HEK293 (cell line): ENCODE measurements around the gene GRIA1.

Experiments
- CTCF ChIA-PET: fragments of 350-600 bp; formaldehyde crosslinking; extraction: SDS; loops from one replicate; lab custom pipeline; 2021; ENCODE audit warnings: antibody characterized with exemption; lab: Yijun Ruan, JAX
- POLR2A ChIA-PET: fragments of 300-600 bp; formaldehyde crosslinking; extraction: SDS; loops from one replicate; lab custom pipeline; 2020; ENCODE audit warnings: antibody characterized with exemption, inconsistent platforms; lab: Yijun Ruan, JAX
- H3K27ac ChIP-seq: fragments of 200-500 bp; sonication (Bioruptor generic); 2 replicates; pipeline ENCODE4 v1.5.1; 2014; ENCODE audit warnings: low read depth, low read length, control low read depth, inconsistent platforms; ENCODE audit errors: extremely low read depth
- H3K36me3 ChIP-seq, 2 experiments: fragments of 200-500 bp in 1 of 2; sonication (Bioruptor generic) in 1 of 2; 1 replicate in 1 of 2; 2 replicates in 1 of 2; pipeline ENCODE4 v1.5.1; 2014 to 2017; ENCODE audit warnings: inconsistent platforms in 2 of 2, low read length in 2 of 2; ENCODE audit not compliant: control insufficient read depth in 2 of 2, insufficient read depth in 1 of 2
- H3K4me1 ChIP-seq: fragments of 200-500 bp; sonication (Bioruptor generic); 2 replicates; pipeline ENCODE4 v1.5.1; 2014; ENCODE audit warnings: mild to moderate bottlenecking, low read length, inconsistent platforms; ENCODE audit not compliant: control insufficient read depth, insufficient read depth
- H3K4me3 ChIP-seq: 2 replicates; pipeline ENCODE4 v1.5.1; 2011; ENCODE audit warnings: low read depth, mild to moderate bottlenecking, control low read depth, low read length, moderate library complexity
- H3K9me3 ChIP-seq: fragments of 200-500 bp; sonication (Bioruptor generic); 2 replicates; pipeline ENCODE4 v1.5.1; 2014; ENCODE audit warnings: low read depth, low read length, inconsistent platforms; ENCODE audit not compliant: control insufficient read depth, insufficient read depth
- BCL11B ChIP-seq: fragments of 450-650 bp; formaldehyde crosslinking; IDR thresholded peaks from 2 replicates; pipeline ENCODE4 v1.5.1; 2016; ENCODE audit warnings: low read depth, missing biosample characterization, missing genetic modification characterization
- FEZF1 ChIP-seq: fragments of 450-650 bp; formaldehyde crosslinking; IDR thresholded peaks from 2 replicates; pipeline ENCODE4 v1.5.1; 2016; ENCODE audit warnings: missing biosample characterization, missing genetic modification characterization
- GLIS1 ChIP-seq: fragments of 450-650 bp; formaldehyde crosslinking; IDR thresholded peaks from 2 replicates; pipeline ENCODE4 v1.5.1; 2016; ENCODE audit warnings: missing biosample characterization, missing genetic modification characterization
- HOXA7 ChIP-seq: sonication (generic); formaldehyde crosslinking; IDR thresholded peaks from 2 replicates; pipeline ENCODE4 v1.8.1; 2022; ENCODE audit warnings: missing genetic modification reagents, borderline replicate concordance
- IKZF3 ChIP-seq: fragments of 450-650 bp; IDR thresholded peaks from 2 replicates; pipeline ENCODE4 v1.5.0; 2018; ENCODE audit warnings: missing biosample characterization, mild to moderate bottlenecking, missing genetic modification characterization, moderate library complexity
- KLF1 ChIP-seq: fragments of 450-650 bp; formaldehyde crosslinking; IDR thresholded peaks from 2 replicates; pipeline ENCODE4 v1.5.1; 2016; ENCODE audit warnings: missing biosample characterization, missing genetic modification characterization
- KLF17 ChIP-seq: fragments of 450-650 bp; formaldehyde crosslinking; IDR thresholded peaks from 2 replicates; pipeline ENCODE4 v1.5.1; 2016; ENCODE audit warnings: missing biosample characterization, missing genetic modification characterization
- MEIS1 ChIP-seq: sonication (generic); formaldehyde crosslinking; IDR thresholded peaks from 2 replicates; pipeline ENCODE4 v1.8.1; 2022; ENCODE audit warnings: missing genetic modification reagents, mild to moderate bottlenecking, borderline replicate concordance
- REPIN1 ChIP-seq: fragments of 450-650 bp; formaldehyde crosslinking; IDR thresholded peaks from 2 replicates; pipeline ENCODE4 v1.5.1; 2017; ENCODE audit warnings: missing biosample characterization, missing genetic modification characterization, low read depth
- SP7 ChIP-seq: fragments of 450-650 bp; formaldehyde crosslinking; IDR thresholded peaks from 2 replicates; pipeline ENCODE4 v1.5.1; 2016; ENCODE audit warnings: missing biosample characterization, missing genetic modification characterization
- TRIM28 ChIP-seq: IDR thresholded peaks from 2 replicates; pipeline ENCODE4 v1.6.1; 2011; ENCODE audit warnings: low read length, control low read depth, borderline replicate concordance
- ZBTB44 ChIP-seq: fragments of 450-650 bp; IDR thresholded peaks from 2 replicates; pipeline ENCODE4 v1.5.1; 2018; ENCODE audit warnings: missing biosample characterization, mild to moderate bottlenecking, missing genetic modification characterization
- ZNF121 ChIP-seq: fragments of 450-650 bp; formaldehyde crosslinking; IDR thresholded peaks from 2 replicates; pipeline ENCODE4 v1.5.1; 2016; ENCODE audit warnings: missing biosample characterization, missing genetic modification characterization
- ZNF138 ChIP-seq: fragments of 450-650 bp; formaldehyde crosslinking; IDR thresholded peaks from 2 replicates; pipeline ENCODE4 v1.5.1; 2016; ENCODE audit warnings: missing biosample characterization, missing genetic modification characterization, borderline replicate concordance
- ZNF16 ChIP-seq: fragments of 450-650 bp; formaldehyde crosslinking; IDR thresholded peaks from 2 replicates; pipeline ENCODE4 v1.5.1; 2016; ENCODE audit warnings: low read depth, missing biosample characterization, missing genetic modification characterization
- ZNF26 ChIP-seq: fragments of 450-650 bp; formaldehyde crosslinking; IDR thresholded peaks from 2 replicates; pipeline ENCODE4 v1.5.1; 2016; ENCODE audit warnings: missing biosample characterization, missing genetic modification characterization
- ZNF324 ChIP-seq: fragments of 450-650 bp; formaldehyde crosslinking; IDR thresholded peaks from 2 replicates; pipeline ENCODE4 v1.5.1; 2016; ENCODE audit warnings: missing biosample characterization, missing genetic modification characterization
- ZNF341 ChIP-seq: fragments of 450-650 bp; formaldehyde crosslinking; IDR thresholded peaks from 2 replicates; pipeline ENCODE4; 2016; ENCODE audit warnings: low read depth, missing biosample characterization, missing genetic modification characterization
- ZNF510 ChIP-seq: fragments of 450-650 bp; formaldehyde crosslinking; IDR thresholded peaks from 2 replicates; pipeline ENCODE4 v1.5.1; 2018; ENCODE audit warnings: mild to moderate bottlenecking, missing genetic modification characterization, missing biosample characterization; ENCODE audit not compliant: insufficient replicate concordance
- ZNF529 ChIP-seq: fragments of 450-650 bp; formaldehyde crosslinking; IDR thresholded peaks from 2 replicates; pipeline ENCODE4 v1.5.1; 2017; ENCODE audit warnings: missing genetic modification characterization, missing biosample characterization; ENCODE audit not compliant: insufficient replicate concordance
- ZNF658 ChIP-seq: fragments of 450-650 bp; formaldehyde crosslinking; IDR thresholded peaks from 2 replicates; pipeline ENCODE4; 2016; ENCODE audit warnings: missing biosample characterization, missing genetic modification characterization
- ZNF837 ChIP-seq: fragments of 450-650 bp; formaldehyde crosslinking; IDR thresholded peaks from 2 replicates; pipeline ENCODE4 v1.5.1; 2016; ENCODE audit warnings: missing biosample characterization, missing genetic modification characterization
- ZNF843 ChIP-seq: fragments of 450-650 bp; formaldehyde crosslinking; IDR thresholded peaks from 2 replicates; pipeline ENCODE4 v1.5.1; 2016; ENCODE audit warnings: missing biosample characterization, missing genetic modification characterization
- ZSCAN5A ChIP-seq: fragments of 450-650 bp; formaldehyde crosslinking; IDR thresholded peaks from 2 replicates; pipeline ENCODE4 v1.5.1; 2016; ENCODE audit warnings: missing biosample characterization, missing genetic modification characterization

The GRIA1 gene

GRCh38 chr5:153661897-153662296 is 171.4 kb downstream of the GRIA1 start (continued):
- TF ChIP-seq ZNF658 (tag by site-specific recombination) (no peak), KLF17 (tag by site-specific recombination) (no peak), ZNF26 (no peak), ZNF837 (no peak)

GRCh38 chr5:153670101-153670500 is 179.6 kb downstream of the GRIA1 start:
- no peak overlapping the region for H3K4me3 ChIP-seq

GRCh38 chr5:153671653-153672346 is 181.3 kb downstream of the GRIA1 start:
- no peak for TF ChIP-seq GLIS1
- TF ChIP-seq REPIN1 (tag by site-specific recombination), result no peak
- no peak for TF ChIP-seq ZNF529
- H3K27ac ChIP-seq, result no peak overlapping the region
- H3K9me3 ChIP-seq, result no peaks in the 10 kb centered on the region
- POLR2A ChIA-PET, result no interaction called here
- no peak overlapping the region for H3K4me3 ChIP-seq
- CTCF ChIA-PET, result no interaction called here
- H3K36me3 ChIP-seq, result no peaks in the 10 kb centered on the region
- H3K4me1 ChIP-seq, result no peaks in the 10 kb centered on the region

More at GRCh38 chr5:153670101-153670500, 179.6 kb downstream of the GRIA1 start:
- ChIA-PET POLR2A (no interaction called here), CTCF (interaction anchor here (0.7 kb wide), 1 partner anchor 182 kb away, joined by 3 read pairs; no protein-coding TSS in a partner anchor)
- Histone ChIP-seq H3K36me3 (no peaks in the 10 kb centered on the region), H3K27ac (no peak overlapping the region), H3K9me3 (no peaks in the 10 kb centered on the region), H3K4me1 (no peaks in the 10 kb centered on the region)
- no peak for TF ChIP-seq IKZF3 (tag by site-specific recombination)
- TF ChIP-seq BCL11B (tag by site-specific recombination), result no peak

GRCh38 chr5:153672347-153673090 is 182.0 kb downstream of the GRIA1 start:
- ChIA-PET POLR2A (no interaction called here), CTCF (no interaction called here)
- Histone ChIP-seq H3K4me1 (no peaks in the 10 kb centered on the region), H3K27ac (no peak overlapping the region), H3K9me3 (no peaks in the 10 kb centered on the region), H3K36me3 (no peaks in the 10 kb centered on the region), H3K4me3 (no peak overlapping the region)
- TF ChIP-seq ZNF138 (tag by site-specific recombination) (no peak), SP7 (tag by site-specific recombination) (no peak), TRIM28 (no peak), ZNF121 (tag by site-specific recombination) (no peak), ZNF324 (tag by site-specific recombination) (no peak), ZNF510 (tag by site-specific recombination) (no peak), MEIS1 (CRISPR knock-in tag) (no peak), FEZF1 (tag by site-specific recombination) (no peak), HOXA7 (CRISPR knock-in tag) (no peak), ZNF16 (tag by site-specific recombination) (no peak), ZNF341 (no peak), KLF1 (tag by site-specific recombination) (no peak), ZBTB44 (tag by site-specific recombination) (no peak), ZSCAN5A (tag by site-specific recombination) (no peak), ZNF843 (no peak)
